Lung (tissue), 12 donors: ENCODE results near the gene DCDC2C. TPM values are rescaled to one million over a fixed set of nuclear protein-coding genes. Genes with fewer than 3 reads are reported as not detected.

ENCODE experiments used
- ATAC-seq: fragments of 200-7000 bp; cut with Tn5 transposase; one replicate; pipeline ENCODE4 v1.9.1; 2020; ENCODE audit warnings: moderate number of reproducible peaks; ENCODE audit not compliant: insufficient read depth, low FRiP score
- DNase-seq, 3 donors: peaks; one replicate each; pipeline ENCODE4 v3.0.0-alpha.2; 2013 to 2017
- H3K27ac ChIP-seq, 2 donors: one replicate each; pipeline ENCODE4 v1.5.1; 2013; ENCODE audit warnings: mild to moderate bottlenecking in 2 of 2, moderate library complexity in 2 of 2, control low read depth in 1 of 2, inconsistent platforms in 1 of 2, low read depth in 1 of 2, low read length in 1 of 2
- H3K27me3 ChIP-seq, 3 donors: one replicate each; pipeline ENCODE4 v1.5.1; 2013; ENCODE audit warnings: low read length in 2 of 3; ENCODE audit not compliant: control insufficient read depth in 3 of 3, insufficient read depth in 3 of 3
- H3K36me3 ChIP-seq, 4 donors: one replicate each; pipeline ENCODE4 v1.5.1; 2013; ENCODE audit warnings: low read length in 4 of 4, mild to moderate bottlenecking in 1 of 4, moderate library complexity in 1 of 4; ENCODE audit not compliant: control insufficient read depth in 4 of 4, insufficient read depth in 4 of 4
- H3K4me1 ChIP-seq, 5 donors: one replicate each; pipeline ENCODE4 v1.5.1; 2013; ENCODE audit warnings: low read length in 5 of 5, mild to moderate bottlenecking in 2 of 5, moderate library complexity in 1 of 5; ENCODE audit not compliant: control insufficient read depth in 5 of 5, insufficient read depth in 5 of 5
- H3K4me3 ChIP-seq: one replicate; pipeline ENCODE4 v1.5.1; 2013; ENCODE audit warnings: mild to moderate bottlenecking, control low read depth, moderate library complexity
- H3K9ac ChIP-seq, 2 donors: one replicate each; pipeline ENCODE4 v1.5.1; 2013; ENCODE audit warnings: low read length in 2 of 2, control low read depth in 1 of 2; ENCODE audit not compliant: insufficient read depth in 1 of 2
- H3K9me3 ChIP-seq, 4 donors: one replicate each; pipeline ENCODE4 v1.5.1; 2013; ENCODE audit warnings: low read length in 3 of 4, mild to moderate bottlenecking in 1 of 4, moderate library complexity in 1 of 4; ENCODE audit not compliant: control insufficient read depth in 4 of 4, insufficient read depth in 3 of 4
- CTCF ChIP-seq: IDR thresholded peaks from 2 replicates; pipeline ENCODE4 v1.5.1; 2012; ENCODE audit warnings: mild to moderate bottlenecking; ENCODE audit errors: control extremely low read depth, extremely low read depth
- WGBS, 2 donors: extraction: QIAGEN DNeasy Blood & Tissue Kit; methylation state at CpG; one replicate each; pipeline ENCODE4 v1.1.7; 2013; 5-methylcytosine and 5-hydroxymethylcytosine counted together
- polyA plus RNA-seq, 2 donors: library from polyadenylated mRNA; stranded (reverse); fragments of 200-250 nt; gene quantifications; one replicate each; pipeline ENCODE4 v1.2.1, GENCODE V29; 2013
- total RNA-seq, 2 donors: library from RNA; depleted of rRNA in 1 of 2; stranded (reverse); fragments of >200 nt in 1 of 2; gene quantifications; one replicate each; pipeline ENCODE4 v1.2.1, GENCODE V29; 2014 to 2021
- donor health status: control.
- donor health status: control.
- donor health status: Bipolar disorder and iron deficiency.
- donor health status: healthy.
- donor health status: DM: yes; HTN: yes; CAD: no.

DCDC2C gene
- total and polyA plus RNA-seq, 4 donors: 0.37 TPM; not detected in 3

- DNase-seq: no peak
- 93 to 94% methylated on average over 19 of the region's 19 CpGs for WGBS, 2 donors
- no peak for ATAC-seq
Measured at GRCh38 chr2:3739313-3739712, 35.9 kb downstream of the DCDC2C start.

DNA sequence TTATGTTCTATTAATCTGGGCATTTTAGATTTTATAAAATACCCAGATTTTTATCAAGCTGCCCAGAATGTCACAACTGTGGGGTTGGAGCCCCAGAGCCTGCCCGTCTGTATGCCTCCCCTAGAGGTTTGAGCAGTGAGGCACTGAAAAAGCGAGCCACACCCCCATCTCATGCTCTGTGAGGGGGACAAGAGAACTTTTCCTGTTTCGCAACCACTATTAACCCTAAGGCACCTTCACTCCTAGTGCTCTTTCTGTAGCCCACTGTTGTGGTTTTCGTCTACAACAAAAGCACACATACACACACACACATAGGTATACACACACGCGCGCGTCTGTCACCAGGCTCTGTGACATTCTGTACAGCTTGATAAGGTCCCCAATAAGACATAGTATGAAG, 38.0 kb downstream of the DCDC2C start:
- no peak overlapping the region for H3K27ac ChIP-seq
- TF ChIP-seq CTCF: no peak
- H3K9me3 ChIP-seq: peaks cover 0 to 2% (median 0%) of the 10 kb centered on the region in 4 donors
- no peak overlapping the region for H3K9ac ChIP-seq
- WGBS, 2 donors: 43 to 54% methylated on average over 8 of the region's 8 CpGs
- ATAC-seq: no peak
- no peaks in the 10 kb centered on the region for H3K4me1 ChIP-seq
- H3K27me3 ChIP-seq: no peaks in the 10 kb centered on the region
- DNase-seq: peak in 1 of 3 donors; percentile 22
- no peak overlapping the region for H3K4me3 ChIP-seq
- no peaks in the 10 kb centered on the region for H3K36me3 ChIP-seq

More at GRCh38 chr2:3739313-3739712, 35.9 kb downstream of the DCDC2C start:
- TF ChIP-seq CTCF: no peak
- Histone ChIP-seq H3K9me3 (peaks cover 0 to 2% (median 0%) of the 10 kb centered on the region in 4 donors), H3K4me3 (no peak overlapping the region), H3K27me3 (peaks cover 0 to 7% (median 0%) of the 10 kb centered on the region in 3 donors), H3K9ac (no peak overlapping the region), H3K36me3 (no peaks in the 10 kb centered on the region), H3K27ac (no peak overlapping the region), H3K4me1 (no peaks in the 10 kb centered on the region)

GRCh38 chr2:3741867-3742602, 38.7 kb downstream of the DCDC2C start:
- peaks cover 0 to 2% (median 0%) of the 10 kb centered on the region in 4 donors for H3K9me3 ChIP-seq
- 94 to 95% methylated on average over 13 of the region's 13 CpGs for WGBS, 2 donors
- no peak for TF ChIP-seq CTCF
- no peak for DNase-seq
- no peak overlapping the region for H3K9ac ChIP-seq
- H3K36me3 ChIP-seq: no peaks in the 10 kb centered on the region
- no peaks in the 10 kb centered on the region for H3K27me3 ChIP-seq
- ATAC-seq: no peak
- no peaks in the 10 kb centered on the region for H3K4me1 ChIP-seq
- no peak overlapping the region for H3K27ac ChIP-seq
- no peak overlapping the region for H3K4me3 ChIP-seq
